DND-41 (cell line): ENCODE data around the gene KRT80.

Experiments
- ATAC-seq: fragments of 200-7000 bp; cut with Tn5 transposase; 3 replicates; pipeline ENCODE4 v1.9.1; 2021; ENCODE audit warnings: low read depth; ENCODE audit not compliant: insufficient read depth
- DNase-seq: peaks from one replicate; pipeline ENCODE4 v3.0.0-alpha.2; 2020
- H2AFZ ChIP-seq: 2 replicates; pipeline ENCODE4 v1.6.0; 2012; ENCODE audit warnings: low read depth, low read length
- H3K27ac ChIP-seq: 2 replicates; pipeline ENCODE4 v1.5.1; 2012; ENCODE audit warnings: low read length, inconsistent platforms
- H3K27me3 ChIP-seq: fragments of 200-600 bp; sonication (generic); 2 replicates; pipeline ENCODE4 v1.6.0; 2012; ENCODE audit warnings: low read length, mild to moderate bottlenecking, inconsistent platforms; ENCODE audit not compliant: insufficient read depth, poor library complexity
- H3K36me3 ChIP-seq: 2 replicates; pipeline ENCODE4 v1.5.1; 2012; ENCODE audit warnings: low read length, inconsistent platforms; ENCODE audit not compliant: insufficient read depth
- H3K4me1 ChIP-seq: 2 replicates; pipeline ENCODE4 v1.5.1; 2012; ENCODE audit warnings: mild to moderate bottlenecking, low read length; ENCODE audit not compliant: insufficient read depth
- H3K4me2 ChIP-seq: 2 replicates; pipeline ENCODE4 v1.6.0; 2012; ENCODE audit warnings: mild to moderate bottlenecking, moderate library complexity, low read length, inconsistent platforms; ENCODE audit not compliant: insufficient read depth
- H3K4me3 ChIP-seq, 2 experiments: fragments of 200-600 bp in 1 of 2; shearing (Covaris generic) in 1 of 2; 2 replicates each; pipeline ENCODE4 v1.5.1; 2012 to 2016; ENCODE audit warnings: inconsistent platforms in 2 of 2, low read length in 2 of 2, mild to moderate bottlenecking in 2 of 2, low read depth in 1 of 2, moderate library complexity in 1 of 2
- H3K79me2 ChIP-seq: 2 replicates; pipeline ENCODE4 v1.6.0; 2012; ENCODE audit warnings: low read length, inconsistent platforms; ENCODE audit not compliant: insufficient read depth
- H3K9ac ChIP-seq: 2 replicates; pipeline ENCODE4 v1.6.0; 2012; ENCODE audit warnings: low read depth, mild to moderate bottlenecking, inconsistent platforms, low read length, moderate library complexity
- H3K9me3 ChIP-seq: 2 replicates; pipeline ENCODE4 v1.5.1; 2012; ENCODE audit warnings: low read length, moderate library complexity, mild to moderate bottlenecking, inconsistent platforms; ENCODE audit not compliant: insufficient read depth, severe bottlenecking
- H4K20me1 ChIP-seq: 2 replicates; pipeline ENCODE4 v1.6.0; 2012; ENCODE audit warnings: low read length; ENCODE audit not compliant: insufficient read depth
- EZH2 ChIP-seq: IDR thresholded peaks from 3 replicates; pipeline ENCODE4 v1.6.1; 2012; ENCODE audit warnings: borderline replicate concordance, low read depth, mild to moderate bottlenecking, moderate library complexity, low read length, inconsistent platforms; ENCODE audit not compliant: severe bottlenecking
- TF ChIP-seq, protein P1 (sequence below): IDR thresholded peaks from 2 replicates; pipeline ENCODE4 v1.5.1; 2012; ENCODE audit warnings: borderline replicate concordance, low read length, moderate library complexity, mild to moderate bottlenecking; ENCODE audit not compliant: poor library complexity, severe bottlenecking; ENCODE audit errors: extremely low read depth

Gene KRT80

DNA sequence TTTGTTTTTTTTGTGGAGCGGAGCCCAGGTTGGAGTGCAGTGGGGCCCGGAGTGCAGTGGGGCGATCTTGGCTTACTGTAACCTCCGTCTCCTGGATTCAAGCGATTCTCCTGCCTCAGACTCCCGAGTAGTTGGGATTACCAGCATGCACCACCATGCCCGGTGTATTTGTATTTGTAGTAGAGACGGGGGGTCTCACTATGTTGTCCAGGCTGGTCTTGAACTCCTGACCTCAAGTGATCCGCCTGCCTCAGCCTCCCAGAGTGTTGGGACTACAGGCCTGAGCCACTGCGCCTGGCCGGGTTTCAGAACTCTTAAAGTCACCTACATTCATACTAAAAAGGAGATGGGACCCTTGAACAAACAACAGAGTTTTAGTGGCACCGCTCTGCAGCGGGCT lies 52.7 kb downstream of the KRT80 start:
- no peak for DNase-seq
- Histone ChIP-seq H3K27ac (no peak overlapping the region), H3K79me2 (no peaks in the 10 kb centered on the region), H3K36me3 (no peaks in the 10 kb centered on the region), H3K9me3 (no peaks in the 10 kb centered on the region), H3K4me1 (no peaks in the 10 kb centered on the region), H3K4me3 (no peak overlapping the region), H2AFZ (no peak overlapping the region), H4K20me1 (0 out of 2 replicates have a peak, but pooled peaks cover 10% of the 10 kb centered on the region), H3K27me3 (peaks cover 26% of the 10 kb centered on the region), H3K9ac (no peak overlapping the region), H3K4me2 (no peak overlapping the region)
- TF ChIP-seq EZH2: no peak
- no peak for ATAC-seq

DNA sequence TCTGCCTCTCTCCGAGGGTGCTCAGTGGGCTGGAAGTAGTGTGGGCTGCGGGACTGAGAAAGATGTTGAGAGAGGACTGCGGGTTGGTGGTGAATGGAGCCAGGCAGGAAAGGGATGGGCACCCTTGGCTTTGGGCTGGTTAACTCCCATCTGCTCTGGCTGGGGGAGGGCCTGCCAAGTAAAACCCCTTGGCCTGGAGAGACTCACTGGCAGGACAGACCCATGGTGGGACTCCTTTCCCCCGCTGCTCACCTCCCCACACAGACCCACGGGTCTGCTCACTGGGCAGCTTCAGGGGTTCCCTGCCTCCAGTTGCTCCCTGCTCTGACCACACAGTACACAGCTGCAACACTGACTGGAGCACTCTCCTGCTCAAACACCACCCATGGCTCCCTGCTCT lies 54.1 kb downstream of the KRT80 start:
- 0 out of 2 replicates have a peak, but pooled peaks cover 10% of the 10 kb centered on the region for H4K20me1 ChIP-seq
- TF ChIP-seq EZH2: no peak
- TF ChIP-seq, protein P1, sequence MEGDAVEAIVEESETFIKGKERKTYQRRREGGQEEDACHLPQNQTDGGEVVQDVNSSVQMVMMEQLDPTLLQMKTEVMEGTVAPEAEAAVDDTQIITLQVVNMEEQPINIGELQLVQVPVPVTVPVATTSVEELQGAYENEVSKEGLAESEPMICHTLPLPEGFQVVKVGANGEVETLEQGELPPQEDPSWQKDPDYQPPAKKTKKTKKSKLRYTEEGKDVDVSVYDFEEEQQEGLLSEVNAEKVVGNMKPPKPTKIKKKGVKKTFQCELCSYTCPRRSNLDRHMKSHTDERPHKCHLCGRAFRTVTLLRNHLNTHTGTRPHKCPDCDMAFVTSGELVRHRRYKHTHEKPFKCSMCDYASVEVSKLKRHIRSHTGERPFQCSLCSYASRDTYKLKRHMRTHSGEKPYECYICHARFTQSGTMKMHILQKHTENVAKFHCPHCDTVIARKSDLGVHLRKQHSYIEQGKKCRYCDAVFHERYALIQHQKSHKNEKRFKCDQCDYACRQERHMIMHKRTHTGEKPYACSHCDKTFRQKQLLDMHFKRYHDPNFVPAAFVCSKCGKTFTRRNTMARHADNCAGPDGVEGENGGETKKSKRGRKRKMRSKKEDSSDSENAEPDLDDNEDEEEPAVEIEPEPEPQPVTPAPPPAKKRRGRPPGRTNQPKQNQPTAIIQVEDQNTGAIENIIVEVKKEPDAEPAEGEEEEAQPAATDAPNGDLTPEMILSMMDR: no peak
- H3K9me3 ChIP-seq: no peaks in the 10 kb centered on the region
- H3K4me1 ChIP-seq: no peaks in the 10 kb centered on the region
- no peak overlapping the region for H2AFZ ChIP-seq
- H3K36me3 ChIP-seq: no peaks in the 10 kb centered on the region
- DNase-seq (no peak), ATAC-seq (no peak)
- H3K9ac ChIP-seq: no peak overlapping the region
- H3K79me2 ChIP-seq: no peaks in the 10 kb centered on the region
- H3K4me2 ChIP-seq: no peak overlapping the region
- peaks cover 26% of the 10 kb centered on the region for H3K27me3 ChIP-seq
- no peak overlapping the region for H3K4me3 ChIP-seq
- no peak overlapping the region for H3K27ac ChIP-seq

DNA sequence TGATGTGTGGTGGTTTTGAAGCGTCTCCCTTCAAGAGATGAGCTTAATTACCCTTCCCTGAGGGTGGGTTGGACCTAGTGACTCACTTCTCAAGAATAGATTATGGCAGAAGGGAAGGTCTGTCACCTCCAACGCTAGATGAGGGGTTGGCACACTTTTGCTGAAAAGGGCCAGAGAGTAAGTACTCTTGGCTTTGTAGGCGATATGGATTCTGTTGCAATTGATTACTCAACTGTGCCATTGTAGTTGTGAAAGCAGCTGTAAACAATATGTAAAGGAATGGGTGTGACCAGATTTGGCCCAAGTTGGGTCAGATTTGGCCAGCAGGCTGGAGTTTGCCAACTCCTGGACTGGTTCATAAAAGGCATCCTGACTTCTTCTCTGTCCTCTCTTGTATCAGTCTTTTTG lies 59.1 kb downstream of the KRT80 start:
- TF ChIP-seq EZH2: no peak
- TF ChIP-seq, protein P1: no peak
- Histone ChIP-seq H3K27me3 (peaks cover 16% of the 10 kb centered on the region), H3K4me3 (no peak overlapping the region), H2AFZ (no peak overlapping the region), H3K27ac (no peak overlapping the region), H3K9me3 (no peaks in the 10 kb centered on the region), H3K79me2 (no peaks in the 10 kb centered on the region), H3K4me1 (no peaks in the 10 kb centered on the region), H3K4me2 (no peak overlapping the region), H4K20me1 (0 out of 2 replicates have a peak, but pooled peaks cover 3% of the 10 kb centered on the region), H3K9ac (no peak overlapping the region), H3K36me3 (no peaks in the 10 kb centered on the region)
- ATAC-seq (no peak), DNase-seq (no peak)

GRCh38 chr12:52130711-52131110 lies 61.1 kb downstream of the KRT80 start:
- H3K9me3 ChIP-seq: no peaks in the 10 kb centered on the region
- H3K4me1 ChIP-seq: no peaks in the 10 kb centered on the region
- peaks cover 5% of the 10 kb centered on the region for H3K27me3 ChIP-seq
- no peak for ATAC-seq
- no peak for DNase-seq
- TF ChIP-seq, protein P1: no peak
- no peak for TF ChIP-seq EZH2
- H2AFZ ChIP-seq: no peak overlapping the region
- H3K27ac ChIP-seq: no peak overlapping the region
- H3K79me2 ChIP-seq: no peaks in the 10 kb centered on the region
- H3K4me2 ChIP-seq: no peak overlapping the region
- no peaks in the 10 kb centered on the region for H3K36me3 ChIP-seq
- H3K4me3 ChIP-seq: no peak overlapping the region
- no peaks in the 10 kb centered on the region for H4K20me1 ChIP-seq
- H3K9ac ChIP-seq: no peak overlapping the region
